Heart right ventricle (tissue), 16 donors: ENCODE measurements around the gene ZSCAN5C. TPM values are rescaled to one million over a fixed set of nuclear protein-coding genes. Genes with fewer than 3 reads are reported as not detected.

Experiments used
- ATAC-seq, 8 donors: fragments of 200-7000 bp; cut with Tn5 transposase; one replicate each; pipeline ENCODE4 v1.9.1; 2020; ENCODE audit warnings: mild to moderate bottlenecking in 8 of 8, moderate library complexity in 8 of 8, moderate number of reproducible peaks in 1 of 8
- DNase-seq, 2 donors: peaks; one replicate each; pipeline ENCODE4 v3.0.0-alpha.2; 2020
- H3K27ac ChIP-seq, 10 donors: fragments of 200-600 bp; sonication (generic) in 2 of 10; one replicate each; pipeline versions ENCODE4 v1.5.0 to v1.8.0; 2020 to 2022; ENCODE audit warnings: mild to moderate bottlenecking in 3 of 10
- H3K27me3 ChIP-seq, 7 donors: fragments of 200-600 bp; one replicate each; pipeline ENCODE4 v1.8.0; 2021 to 2022; ENCODE audit warnings: mild to moderate bottlenecking in 2 of 7
- H3K36me3 ChIP-seq, 9 donors: fragments of 200-600 bp; sonication (generic) in 1 of 9; one replicate each; pipeline versions ENCODE4 v1.5.0 to v1.8.0; 2020 to 2022; ENCODE audit warnings: mild to moderate bottlenecking in 2 of 9
- H3K4me1 ChIP-seq, 9 donors: fragments of 200-600 bp; sonication (generic) in 1 of 9; one replicate each; pipeline versions ENCODE4 v1.5.0 to v1.8.0; 2020 to 2022; ENCODE audit warnings: mild to moderate bottlenecking in 4 of 9
- H3K4me3 ChIP-seq, 10 donors: fragments of 200-600 bp; sonication (generic) in 2 of 10; one replicate each; pipeline versions ENCODE4 v1.5.0 to v1.8.0; 2020 to 2022; ENCODE audit warnings: mild to moderate bottlenecking in 7 of 10, moderate library complexity in 2 of 10
- H3K9me3 ChIP-seq, 11 donors: fragments of 200-600 bp in 10 of 11; sonication (generic) in 2 of 11; one replicate each; pipeline versions ENCODE4 v1.5.0 to v1.8.0; 2013 to 2022; ENCODE audit warnings: mild to moderate bottlenecking in 2 of 11, control low read depth in 1 of 11, moderate library complexity in 1 of 11
- WGBS, 2 donors: extraction: QIAGEN DNeasy Blood & Tissue Kit; methylation state at CpG; one replicate each; pipeline ENCODE4 v1.1.7; 2013; ENCODE audit warnings: inconsistent platforms in 1 of 2; 5-methylcytosine and 5-hydroxymethylcytosine counted together
- intact Hi-C, 10 donors: fragments of 100-400 bp; cut with DNase I; formaldehyde crosslinking; loops; one replicate each; pipeline versions ENCODE4 v1.11.1 to v1.14.2; 2022
- polyA plus RNA-seq, 2 donors: library from polyadenylated mRNA; stranded (reverse); fragments of 200-250 nt; gene quantifications; one replicate each; pipeline ENCODE4 v1.2.3, GENCODE V29; 2013
- total RNA-seq, 10 donors: library from RNA; stranded (reverse); fragmentation: NEBNext Ultra II Directional in 3 of 10; extraction: Animal tissue kit (Norgen Biotek cat#: 25700) in 3 of 10; gene quantifications; one replicate each; pipeline versions ENCODE4 v1.2.1 to v1.2.4, GENCODE V29; 2021 to 2023
- TF ChIP-seq, protein P1 (sequence below), 9 donors: fragments of 200-600 bp; sonication (generic) in 2 of 9; IDR thresholded peaks; one replicate each; pipeline versions ENCODE4 v1.5.0 to v1.8.0; 2021 to 2022; ENCODE audit warnings: antibody characterized with exemption in 9 of 9, mild to moderate bottlenecking in 5 of 9, moderate library complexity in 1 of 9
- donor health status: Arrhythmogenic right ventricular cardiomyopathy.
- donor health status: ischemic (EF 13 %, LVEDD 7.1; RV severe dilation, severe dysfunction).
- donor health status: healthy with polysubstance abuse.
- donor health status: DM: no; HTN: yes; CAD: no.
- donor health status: DM: no; HTN: no; CAD: no.
- donor health status: ischemic (EF 25% LVEDD 6.9; RV normal size, moderate dysfunction).
- donor health status: ischemic (EF 25% LVEDD 5.7; RV mildly dilated, moderate dysfunction).
- donor health status: healthy.
- donor health status: DM: yes; HTN: yes; CAD: no.
- donor health status: Ischemic cardiomyopathy.
- donor health status: ischemic (EF 35%, LVEDD 5.7; RV mildly dilated, moderate dysfunction).
- donor health status: nonischemic (EF 11% LVEDD 7.7; RV severe dilation, severe dysfunction).
- donor health status: DM: yes; HTN: yes; CAD: no.
- donor health status: PGD.
- donor health status: ischemic (EF 29% LVEDD 5.4; RV normal size, mild dysfunction).
- donor health status: nonischemic (EF 23%, LVEDD 6.1; RV moderate dilation, normal function).

ZSCAN5C gene
- total and polyA plus RNA-seq, 12 donors = not detected

DNA sequence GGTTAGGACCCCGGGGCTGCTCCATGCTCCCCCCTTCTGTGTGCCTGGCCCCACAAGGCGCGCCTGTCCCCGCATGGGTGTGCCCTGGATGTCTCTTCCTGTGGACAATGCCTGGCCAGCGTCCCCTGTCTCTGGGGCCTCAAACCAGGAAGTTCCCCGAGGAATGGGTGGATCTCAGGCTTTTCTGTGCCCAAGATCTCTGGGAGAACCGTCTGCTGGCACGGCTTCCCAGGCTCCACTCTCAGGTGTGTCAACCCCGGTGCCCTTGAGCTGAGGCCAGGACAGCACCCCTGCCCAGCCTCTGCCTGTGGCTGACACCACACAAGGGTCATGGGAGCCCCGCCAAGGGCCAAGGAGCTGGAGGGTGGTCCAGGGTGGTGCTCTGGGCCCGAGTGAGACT lies 45.3 kb upstream of the ZSCAN5C start:
- peak overlapping the region in 9 of 10 donors; percentile 36 to 89 (median 71) for H3K27ac ChIP-seq
- H3K36me3 ChIP-seq = peaks cover 0 to 70% (median 8%) of the 10 kb centered on the region in 9 donors
- no peak overlapping the region for H3K4me3 ChIP-seq
- peaks cover 0 to 35% (median 16%) of the 10 kb centered on the region in 9 donors for H3K4me1 ChIP-seq
- DNase-seq (peak; percentile 38 to 46), ATAC-seq (peak; percentile 57 to 83 (median 72))
- TF ChIP-seq, protein P1, sequence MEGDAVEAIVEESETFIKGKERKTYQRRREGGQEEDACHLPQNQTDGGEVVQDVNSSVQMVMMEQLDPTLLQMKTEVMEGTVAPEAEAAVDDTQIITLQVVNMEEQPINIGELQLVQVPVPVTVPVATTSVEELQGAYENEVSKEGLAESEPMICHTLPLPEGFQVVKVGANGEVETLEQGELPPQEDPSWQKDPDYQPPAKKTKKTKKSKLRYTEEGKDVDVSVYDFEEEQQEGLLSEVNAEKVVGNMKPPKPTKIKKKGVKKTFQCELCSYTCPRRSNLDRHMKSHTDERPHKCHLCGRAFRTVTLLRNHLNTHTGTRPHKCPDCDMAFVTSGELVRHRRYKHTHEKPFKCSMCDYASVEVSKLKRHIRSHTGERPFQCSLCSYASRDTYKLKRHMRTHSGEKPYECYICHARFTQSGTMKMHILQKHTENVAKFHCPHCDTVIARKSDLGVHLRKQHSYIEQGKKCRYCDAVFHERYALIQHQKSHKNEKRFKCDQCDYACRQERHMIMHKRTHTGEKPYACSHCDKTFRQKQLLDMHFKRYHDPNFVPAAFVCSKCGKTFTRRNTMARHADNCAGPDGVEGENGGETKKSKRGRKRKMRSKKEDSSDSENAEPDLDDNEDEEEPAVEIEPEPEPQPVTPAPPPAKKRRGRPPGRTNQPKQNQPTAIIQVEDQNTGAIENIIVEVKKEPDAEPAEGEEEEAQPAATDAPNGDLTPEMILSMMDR (IDR thresholded peaks at IDR 0.05) = no peak
- WGBS, 2 donors = 65 to 68% methylated on average over 11 of the region's 11 CpGs
- intact Hi-C loops = loop anchor here in 2 of 10 donors (5.0 to 10.0 kb wide), 2 partner anchors 52 to 74 kb away; no protein-coding TSS in a partner anchor
- H3K27me3 ChIP-seq = no peaks in the 10 kb centered on the region
- no peaks in the 10 kb centered on the region for H3K9me3 ChIP-seq

DNA sequence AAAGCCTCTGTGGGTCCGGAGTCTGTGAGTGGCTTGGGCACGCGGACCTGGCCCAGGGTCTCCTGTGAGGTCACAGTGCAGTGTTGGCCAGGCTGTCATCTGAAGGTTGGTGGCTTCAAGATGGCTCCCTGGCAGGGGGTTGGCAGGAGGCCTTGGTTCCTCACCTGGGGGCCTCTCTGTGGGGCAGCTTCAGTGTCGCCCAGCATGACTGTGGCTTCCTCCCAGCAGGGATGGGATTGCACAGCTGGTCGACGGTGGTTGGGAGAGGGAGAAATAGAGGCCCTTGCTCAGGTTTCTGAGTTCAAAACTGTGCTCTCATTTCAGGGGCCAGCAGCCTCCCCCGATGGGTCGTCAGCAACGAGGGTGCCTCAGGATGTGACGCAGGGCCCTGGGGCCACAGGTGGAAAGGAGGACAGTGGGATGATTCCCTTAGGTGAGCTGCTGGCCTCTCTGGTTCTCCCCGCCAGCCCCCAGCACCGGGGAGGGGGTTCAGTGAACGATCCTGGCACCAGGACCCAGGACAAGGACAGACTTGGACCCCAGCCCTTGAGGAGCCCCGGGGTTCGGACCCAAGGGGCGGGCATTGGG lies 43.8 kb upstream of the ZSCAN5C start:
- H3K4me1 ChIP-seq = peaks cover 0 to 28% (median 11%) of the 10 kb centered on the region in 9 donors
- peak overlapping the region in 1 of 10 donors; percentile 89 for H3K27ac ChIP-seq
- no peaks in the 10 kb centered on the region for H3K27me3 ChIP-seq
- TF ChIP-seq, protein P1 (IDR thresholded peaks at IDR 0.05) = no peak
- H3K36me3 ChIP-seq = peaks cover 0 to 70% (median 8%) of the 10 kb centered on the region in 9 donors
- no peak for ATAC-seq
- intact Hi-C loops = loop anchor here in 2 of 10 donors (5.0 to 10.0 kb wide), 2 partner anchors 53 to 76 kb away; no protein-coding TSS in a partner anchor
- 95 to 97% methylated on average over 16 of the region's 16 CpGs for WGBS, 2 donors
- no peaks in the 10 kb centered on the region for H3K9me3 ChIP-seq
- H3K4me3 ChIP-seq = no peak overlapping the region
- no peak for DNase-seq

DNA sequence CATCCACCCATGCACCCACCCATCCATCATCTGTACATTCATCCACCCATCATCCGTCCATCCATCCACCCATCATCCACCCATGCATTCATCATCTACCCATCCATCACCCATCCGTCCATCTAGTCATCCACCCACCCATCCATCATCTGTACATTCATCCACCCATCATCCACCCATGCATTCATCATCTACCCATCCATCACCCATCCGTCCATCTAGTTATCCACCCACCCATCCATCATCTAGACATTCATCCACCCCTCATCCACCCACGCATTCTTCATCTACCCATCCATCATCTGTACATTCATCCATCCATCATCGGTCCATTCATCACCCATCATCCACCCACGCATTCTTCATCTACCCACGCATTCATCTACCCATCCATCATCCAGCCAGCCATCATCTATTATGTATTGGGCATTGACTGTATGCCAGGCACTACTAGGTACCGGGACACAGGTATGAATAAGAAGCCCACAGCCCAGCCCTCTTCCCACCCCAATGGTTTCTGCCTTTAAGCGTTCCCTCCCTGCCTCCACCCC lies 43.0 kb upstream of the ZSCAN5C start:
- H3K36me3 ChIP-seq = peaks cover 0 to 65% (median 8%) of the 10 kb centered on the region in 9 donors
- ATAC-seq = no peak
- H3K4me3 ChIP-seq = no peak overlapping the region
- WGBS, 2 donors = 97% methylated on average over 9 of the region's 9 CpGs
- no peaks in the 10 kb centered on the region for H3K27me3 ChIP-seq
- H3K27ac ChIP-seq = no peak overlapping the region
- H3K9me3 ChIP-seq = no peaks in the 10 kb centered on the region
- TF ChIP-seq, protein P1 (IDR thresholded peaks at IDR 0.05) = no peak
- peaks cover 0 to 27% (median 11%) of the 10 kb centered on the region in 9 donors for H3K4me1 ChIP-seq
- intact Hi-C loops = loop anchor here in 2 of 10 donors (5.0 to 10.0 kb wide), 2 partner anchors 54 to 77 kb away; no protein-coding TSS in a partner anchor
- no peak for DNase-seq

DNA sequence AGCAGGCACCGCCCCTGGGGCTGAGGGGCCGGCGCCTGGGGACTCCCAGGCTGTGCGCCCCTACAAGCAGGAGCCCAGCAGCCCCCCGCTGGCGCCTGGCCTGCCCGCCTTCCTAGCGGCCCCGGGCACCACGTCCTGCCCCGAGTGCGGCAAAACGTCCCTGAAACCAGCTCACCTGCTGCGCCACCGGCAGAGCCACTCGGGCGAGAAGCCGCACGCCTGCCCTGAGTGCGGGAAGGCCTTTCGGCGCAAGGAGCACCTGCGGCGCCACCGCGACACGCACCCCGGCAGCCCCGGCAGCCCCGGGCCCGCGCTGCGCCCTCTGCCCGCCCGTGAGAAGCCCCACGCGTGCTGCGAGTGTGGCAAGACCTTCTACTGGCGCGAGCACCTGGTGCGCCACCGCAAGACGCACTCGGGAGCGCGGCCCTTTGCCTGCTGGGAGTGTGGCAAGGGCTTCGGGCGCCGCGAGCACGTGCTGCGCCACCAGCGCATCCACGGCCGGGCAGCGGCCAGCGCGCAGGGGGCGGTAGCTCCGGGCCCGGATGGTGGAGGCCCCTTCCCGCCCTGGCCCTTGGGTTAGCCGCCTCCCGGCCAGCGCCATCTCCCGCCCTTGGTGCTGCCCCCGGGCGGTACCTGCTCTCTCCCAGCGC lies 42.3 kb upstream of the ZSCAN5C start:
- DNase-seq = no peak
- peaks cover 0 to 64% (median 8%) of the 10 kb centered on the region in 9 donors for H3K36me3 ChIP-seq
- WGBS, 2 donors = 96 to 98% methylated on average over 46 to 69 of the region's 69 CpGs
- H3K9me3 ChIP-seq = no peaks in the 10 kb centered on the region
- intact Hi-C loops = loop anchor here in 3 of 10 donors (5.0 to 10.0 kb wide), 3 partner anchors 55 to 77 kb away; no protein-coding TSS in a partner anchor
- H3K4me3 ChIP-seq = no peak overlapping the region
- TF ChIP-seq, protein P1 (IDR thresholded peaks at IDR 0.05) = no peak
- ATAC-seq = no peak
- H3K4me1 ChIP-seq = peaks cover 0 to 26% (median 11%) of the 10 kb centered on the region in 9 donors
- H3K27me3 ChIP-seq = no peaks in the 10 kb centered on the region
- H3K27ac ChIP-seq = no peak overlapping the region
